Mesendoderm (in vitro differentiated cells): Measurements from ENCODE around the gene MRPL16.

Experiments
- DNase-seq: peaks from one replicate; pipeline ENCODE4 v3.0.0; 2013
- H2AK5ac ChIP-seq: 2 replicates; pipeline ENCODE4 v1.6.1; 2013; ENCODE audit warnings: low read length, inconsistent platforms
- H2BK120ac ChIP-seq: 2 replicates; pipeline ENCODE4 v1.6.1; 2013; ENCODE audit warnings: low read depth, mild to moderate bottlenecking, low read length, moderate library complexity, mixed read lengths
- H2BK15ac ChIP-seq: replicated peaks from 2 replicates; pipeline ENCODE4 v1.6.1; 2013; ENCODE audit warnings: low read depth, mild to moderate bottlenecking, moderate library complexity
- H2BK5ac ChIP-seq: 2 replicates; pipeline ENCODE4 v1.6.1; 2013; ENCODE audit warnings: low read length, inconsistent platforms
- H3K18ac ChIP-seq: 2 replicates; pipeline ENCODE4 v1.6.1; 2013; ENCODE audit warnings: mild to moderate bottlenecking, low read length, mixed read lengths
- H3K23ac ChIP-seq: one replicate; pipeline ENCODE4 v1.6.1; 2013; ENCODE audit warnings: low read length
- H3K27ac ChIP-seq: 2 replicates; pipeline ENCODE4 v1.5.1; 2013; ENCODE audit warnings: low read depth, mild to moderate bottlenecking, inconsistent platforms, low read length, moderate library complexity
- H3K27me3 ChIP-seq: 2 replicates; pipeline ENCODE4 v1.6.1; 2013; ENCODE audit warnings: low read length, control low read depth, mild to moderate bottlenecking, inconsistent platforms; ENCODE audit not compliant: insufficient read depth, poor library complexity
- H3K36me3 ChIP-seq: 2 replicates; pipeline ENCODE4 v1.6.1; 2013; ENCODE audit warnings: low read length, inconsistent platforms; ENCODE audit not compliant: control insufficient read depth, insufficient read depth
- H3K4ac ChIP-seq: one replicate; pipeline ENCODE4 v1.6.1; 2013; ENCODE audit warnings: low read depth, mild to moderate bottlenecking, low read length, moderate library complexity
- H3K4me1 ChIP-seq: 2 replicates; pipeline ENCODE4 v1.6.1; 2013; ENCODE audit warnings: low read depth, low read length, inconsistent platforms; ENCODE audit not compliant: control insufficient read depth
- H3K4me2 ChIP-seq: 2 replicates; pipeline ENCODE4 v1.6.1; 2013; ENCODE audit warnings: low read length
- H3K4me3 ChIP-seq: 2 replicates; pipeline ENCODE4 v1.5.1; 2013; ENCODE audit warnings: mild to moderate bottlenecking, low read length
- H3K56ac ChIP-seq: one replicate; pipeline ENCODE4 v1.6.1; 2013; ENCODE audit warnings: low read length
- H3K79me1 ChIP-seq: 2 replicates; pipeline ENCODE4 v1.6.1; 2013; ENCODE audit warnings: low read length, inconsistent platforms
- H3K79me2 ChIP-seq: 2 replicates; pipeline ENCODE4 v1.6.1; 2013; ENCODE audit warnings: mild to moderate bottlenecking, low read length; ENCODE audit not compliant: control insufficient read depth, insufficient read depth
- H3K9ac ChIP-seq: 2 replicates; pipeline ENCODE4 v1.6.1; 2013; ENCODE audit warnings: low read length, inconsistent platforms
- H4K5ac ChIP-seq: one replicate; pipeline ENCODE4 v1.6.1; 2013; ENCODE audit warnings: low read length
- H4K8ac ChIP-seq: one replicate; pipeline ENCODE4 v1.6.1; 2013; ENCODE audit warnings: low read depth, mild to moderate bottlenecking, control low read depth, low read length, moderate library complexity
- WGBS: extraction: QIAGEN DNeasy Blood & Tissue Kit; methylation state at CpG from one replicate; pipeline ENCODE4 v1.1.7; 2013; ENCODE audit warnings: low lambda C conversion rate, missing lambda C conversion rate; ENCODE audit not compliant: insufficient coverage; ENCODE audit errors: extremely low coverage; 5-methylcytosine and 5-hydroxymethylcytosine counted together

MRPL16 gene

DNA sequence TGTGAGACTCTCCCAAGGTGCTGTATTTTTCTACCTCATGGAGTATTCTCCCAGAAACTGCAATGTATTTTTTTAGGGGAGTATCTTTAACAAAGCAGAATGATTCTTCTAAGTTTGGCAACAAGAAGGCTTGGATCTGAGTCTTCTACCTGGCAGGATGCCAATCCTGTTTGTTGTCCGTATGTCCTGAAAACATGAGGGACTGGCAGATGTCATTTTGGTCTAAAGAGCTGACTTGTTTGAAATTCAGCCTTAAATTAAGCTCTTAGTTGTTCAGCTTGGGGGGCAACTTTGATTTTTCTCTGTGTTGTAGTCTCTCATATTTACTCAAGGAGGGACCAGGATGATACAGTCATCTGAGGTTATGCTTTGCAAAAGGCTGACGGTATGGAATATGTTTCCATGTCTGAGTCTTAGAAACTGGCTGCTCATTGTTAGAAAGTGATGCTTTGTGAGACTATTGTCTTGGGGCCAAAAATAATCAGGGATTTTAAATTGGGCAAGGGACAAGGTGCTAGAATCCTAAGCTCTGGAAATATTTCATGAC lies 9.3 kb downstream of the MRPL16 start:
- H2BK15ac ChIP-seq: no peak overlapping the region
- no peak overlapping the region for H3K27ac ChIP-seq
- H3K18ac ChIP-seq: no peak overlapping the region
- no peak overlapping the region for H4K5ac ChIP-seq
- DNase-seq: no peak
- H3K4ac ChIP-seq: no peak overlapping the region
- H4K8ac ChIP-seq: no peak overlapping the region
- no peaks in the 10 kb centered on the region for H3K27me3 ChIP-seq
- no peaks in the 10 kb centered on the region for H3K79me1 ChIP-seq
- no peak overlapping the region for H2BK5ac ChIP-seq
- no peak overlapping the region for H3K4me3 ChIP-seq
- no peak overlapping the region for H2BK120ac ChIP-seq
- H3K79me2 ChIP-seq: no peaks in the 10 kb centered on the region
- H2AK5ac ChIP-seq: no peak overlapping the region
- no peak overlapping the region for H3K23ac ChIP-seq
- WGBS: no CpG with 5 or more reads among the region's 2 CpGs
- H3K56ac ChIP-seq: no peak overlapping the region
- peaks cover 2% of the 10 kb centered on the region for H3K4me1 ChIP-seq
- no peak overlapping the region for H3K9ac ChIP-seq
- no peak overlapping the region for H3K4me2 ChIP-seq
- H3K36me3 ChIP-seq: peaks cover 2% of the 10 kb centered on the region

DNA sequence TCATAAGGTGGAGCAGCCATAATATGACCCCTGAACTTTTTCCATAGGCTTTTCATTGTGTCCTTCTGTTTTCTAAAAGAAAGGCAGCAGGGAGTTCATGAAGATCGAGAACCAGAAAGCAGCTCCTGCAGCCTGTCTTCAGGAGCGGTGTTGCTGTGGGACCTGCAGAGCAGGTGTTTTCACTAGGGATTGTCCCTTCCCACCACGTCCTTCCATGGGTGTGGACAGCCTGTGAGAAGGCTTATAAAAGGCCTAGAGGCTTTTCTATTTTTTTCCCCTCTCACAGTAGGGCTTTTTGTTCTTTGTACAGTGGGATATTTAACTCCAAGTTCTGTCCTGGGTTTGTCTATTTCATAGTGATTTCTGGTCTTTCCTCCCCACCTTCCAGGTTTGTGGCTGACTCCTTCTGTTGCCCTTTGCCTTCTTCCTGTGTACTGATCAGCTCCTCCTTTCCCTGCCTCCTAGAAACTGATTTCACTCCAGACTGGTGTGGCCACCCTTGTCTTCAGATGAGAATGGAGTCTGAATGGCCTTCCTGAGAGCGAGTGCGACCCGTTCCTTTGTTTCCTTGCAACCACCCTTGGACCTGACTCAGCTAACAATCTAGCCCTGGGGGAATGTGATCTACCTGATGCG lies 10.1 kb downstream of the MRPL16 start:
- H3K56ac ChIP-seq: no peak overlapping the region
- WGBS: no CpG with 5 or more reads among the region's 7 CpGs
- no peak overlapping the region for H2BK5ac ChIP-seq
- no peak overlapping the region for H2BK120ac ChIP-seq
- H4K5ac ChIP-seq: no peak overlapping the region
- H3K36me3 ChIP-seq: no peaks in the 10 kb centered on the region
- no peak overlapping the region for H2AK5ac ChIP-seq
- no peak overlapping the region for H4K8ac ChIP-seq
- H3K4me1 ChIP-seq: peaks cover 2% of the 10 kb centered on the region
- no peak overlapping the region for H3K18ac ChIP-seq
- no peaks in the 10 kb centered on the region for H3K79me1 ChIP-seq
- no peak overlapping the region for H2BK15ac ChIP-seq
- no peak overlapping the region for H3K9ac ChIP-seq
- DNase-seq: no peak
- no peak overlapping the region for H3K4me3 ChIP-seq
- H3K23ac ChIP-seq: no peak overlapping the region
- H3K27ac ChIP-seq: no peak overlapping the region
- no peak overlapping the region for H3K4ac ChIP-seq
- no peaks in the 10 kb centered on the region for H3K27me3 ChIP-seq
- no peaks in the 10 kb centered on the region for H3K79me2 ChIP-seq
- no peak overlapping the region for H3K4me2 ChIP-seq

DNA sequence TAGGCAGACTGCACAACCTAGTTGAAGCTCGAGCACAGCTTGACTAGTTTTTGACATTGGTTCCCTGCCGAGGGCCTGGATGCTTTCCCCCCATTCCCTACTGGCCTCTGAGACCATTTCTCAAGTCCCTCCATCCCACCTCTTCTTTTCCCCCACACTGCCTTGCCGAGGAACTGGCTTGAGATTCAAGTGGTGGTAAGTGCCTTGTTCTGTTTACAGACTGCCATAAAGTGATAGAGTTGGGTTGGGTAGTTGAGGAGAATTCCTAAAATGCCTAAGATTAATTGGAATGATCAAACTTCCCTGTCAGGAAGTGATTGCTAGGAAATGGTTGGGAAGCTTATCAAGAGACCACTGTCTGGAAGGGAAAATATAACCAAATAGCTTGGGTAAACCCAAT lies 16.2 kb downstream of the MRPL16 start:
- Histone ChIP-seq H3K79me2 (no peaks in the 10 kb centered on the region), H3K27me3 (no peaks in the 10 kb centered on the region), H3K4ac (no peak overlapping the region), H2BK5ac (no peak overlapping the region), H2BK15ac (no peak overlapping the region), H3K36me3 (peaks cover 4% of the 10 kb centered on the region), H3K27ac (no peak overlapping the region), H4K8ac (no peak overlapping the region), H3K23ac (no peak overlapping the region), H4K5ac (no peak overlapping the region), H3K4me2 (no peak overlapping the region), H3K56ac (no peak overlapping the region), H2AK5ac (no peak overlapping the region), H3K18ac (no peak overlapping the region), H3K9ac (no peak overlapping the region), H3K79me1 (no peaks in the 10 kb centered on the region), H2BK120ac (no peak overlapping the region), H3K4me1 (no peaks in the 10 kb centered on the region), H3K4me3 (no peak overlapping the region)
- DNase-seq: no peak
- WGBS: no CpG with 5 or more reads among the region's 3 CpGs

DNA sequence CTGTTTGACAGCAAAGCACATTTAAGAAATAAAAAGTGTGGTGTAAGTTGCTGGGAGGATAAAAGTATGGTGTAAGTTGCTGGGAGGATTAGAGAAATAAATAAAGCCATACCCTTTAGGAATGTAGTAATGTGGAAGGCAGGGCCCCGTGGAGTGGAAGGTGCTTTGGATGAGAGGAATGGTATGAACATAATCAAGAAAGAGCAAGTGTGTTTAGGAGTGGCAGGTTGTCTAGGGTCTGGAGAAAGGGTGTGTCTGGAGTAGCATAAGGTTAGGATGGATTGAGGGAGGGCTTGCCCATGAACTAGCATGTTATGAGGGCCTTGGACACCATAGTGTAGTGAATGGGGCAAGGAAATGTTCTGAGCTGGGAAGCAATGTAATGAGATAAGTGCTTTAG lies 18.1 kb downstream of the MRPL16 start:
- Histone ChIP-seq H3K4me3 (no peak overlapping the region), H2AK5ac (no peak overlapping the region), H3K4me2 (no peak overlapping the region), H3K56ac (no peak overlapping the region), H2BK15ac (no peak overlapping the region), H3K79me2 (no peaks in the 10 kb centered on the region), H3K23ac (no peak overlapping the region), H3K18ac (no peak overlapping the region), H3K27ac (no peak overlapping the region), H3K27me3 (no peaks in the 10 kb centered on the region), H3K36me3 (peaks cover 4% of the 10 kb centered on the region), H4K8ac (no peak overlapping the region), H2BK5ac (no peak overlapping the region), H3K9ac (no peak overlapping the region), H4K5ac (no peak overlapping the region), H2BK120ac (no peak overlapping the region), H3K4ac (no peak overlapping the region), H3K79me1 (no peaks in the 10 kb centered on the region), H3K4me1 (no peaks in the 10 kb centered on the region)
- no peak for DNase-seq
- no CpG with 5 or more reads among the region's 1 CpG for WGBS

DNA sequence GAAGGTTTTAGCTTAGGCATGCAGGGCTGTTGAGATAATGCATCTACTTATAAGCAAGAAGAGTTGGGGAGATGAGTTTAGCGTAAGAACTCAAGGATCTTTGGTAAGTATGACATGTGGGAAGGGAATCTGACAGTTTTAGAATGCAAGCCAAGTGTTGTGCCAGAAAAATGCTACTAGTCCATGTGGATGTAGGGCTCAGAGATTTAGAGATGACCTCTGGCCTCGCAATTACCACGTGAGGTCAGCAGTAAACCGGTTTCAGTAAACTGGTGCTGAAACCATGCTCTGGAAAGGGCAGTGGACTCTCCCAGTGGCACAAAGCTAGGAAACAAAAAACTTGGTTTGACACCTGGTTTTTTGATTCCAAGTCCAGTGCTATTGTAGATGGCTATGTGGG lies 18.9 kb downstream of the MRPL16 start:
- Histone ChIP-seq H3K36me3 (peaks cover 4% of the 10 kb centered on the region), H3K79me1 (no peaks in the 10 kb centered on the region), H3K27me3 (no peaks in the 10 kb centered on the region), H3K4ac (no peak overlapping the region), H3K4me2 (no peak overlapping the region), H3K9ac (no peak overlapping the region), H4K5ac (no peak overlapping the region), H3K4me1 (no peaks in the 10 kb centered on the region), H2BK5ac (no peak overlapping the region), H3K27ac (no peak overlapping the region), H2BK15ac (no peak overlapping the region), H3K23ac (no peak overlapping the region), H3K18ac (no peak overlapping the region), H2AK5ac (no peak overlapping the region), H3K56ac (no peak overlapping the region), H2BK120ac (no peak overlapping the region), H3K79me2 (no peaks in the 10 kb centered on the region), H4K8ac (no peak overlapping the region), H3K4me3 (no peak overlapping the region)
- WGBS: no CpG with 5 or more reads among the region's 4 CpGs
- DNase-seq: no peak

DNA sequence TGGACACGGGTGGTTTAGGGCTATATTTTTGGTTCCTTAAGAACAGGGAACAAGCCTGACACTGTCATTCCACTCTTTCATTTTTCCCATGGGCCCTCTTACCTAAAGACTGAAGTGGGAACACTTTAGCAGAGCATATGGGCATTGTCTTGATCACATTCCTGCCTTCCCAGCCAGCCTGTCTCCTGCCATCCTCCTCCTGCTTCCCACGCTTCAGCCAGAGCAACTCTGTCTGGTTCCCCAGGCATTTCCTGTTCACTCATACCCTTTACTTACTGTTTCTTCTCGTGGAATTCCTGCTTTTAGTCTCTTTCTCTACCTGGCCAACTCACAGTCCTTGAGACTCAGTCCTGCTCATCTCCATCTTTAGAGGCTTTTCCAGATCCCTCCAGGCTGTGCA lies 22.8 kb downstream of the MRPL16 start:
- Histone ChIP-seq H2BK120ac (no peak overlapping the region), H2BK15ac (no peak overlapping the region), H3K4me2 (no peak overlapping the region), H2BK5ac (no peak overlapping the region), H4K8ac (no peak overlapping the region), H3K27ac (no peak overlapping the region), H2AK5ac (no peak overlapping the region), H3K36me3 (no peaks in the 10 kb centered on the region), H3K9ac (no peak overlapping the region), H3K79me1 (peaks cover 2% of the 10 kb centered on the region), H3K4me1 (no peaks in the 10 kb centered on the region), H3K27me3 (no peaks in the 10 kb centered on the region), H3K79me2 (no peaks in the 10 kb centered on the region), H4K5ac (no peak overlapping the region), H3K56ac (no peak overlapping the region), H3K4me3 (no peak overlapping the region), H3K18ac (no peak overlapping the region), H3K4ac (no peak overlapping the region), H3K23ac (no peak overlapping the region)
- peak; percentile 41 for DNase-seq
- no CpG with 5 or more reads among the region's 3 CpGs for WGBS
